Peyer's patch (tissue), 4 donors: ENCODE data around the gene TMIE.

Experiments used
- POLR2A ChIP-seq, 2 donors: fragments of 450-650 bp; IDR thresholded peaks; one replicate each; pipeline ENCODE4 v1.5.1; 2017; ENCODE audit warnings: antibody characterized with exemption in 2 of 2, mild to moderate bottlenecking in 2 of 2, moderate library complexity in 2 of 2
- TF ChIP-seq, protein P1 (sequence below), 6 experiments: fragments of 450-650 bp in 4 of 6; fragments of 200-600 bp in 2 of 6; sonication (generic) in 1 of 6; IDR thresholded peaks; one replicate each; pipeline ENCODE4 v1.5.1; 2017 to 2019; ENCODE audit warnings: antibody characterized with exemption in 6 of 6, mild to moderate bottlenecking in 3 of 6, moderate library complexity in 1 of 6

DNA sequence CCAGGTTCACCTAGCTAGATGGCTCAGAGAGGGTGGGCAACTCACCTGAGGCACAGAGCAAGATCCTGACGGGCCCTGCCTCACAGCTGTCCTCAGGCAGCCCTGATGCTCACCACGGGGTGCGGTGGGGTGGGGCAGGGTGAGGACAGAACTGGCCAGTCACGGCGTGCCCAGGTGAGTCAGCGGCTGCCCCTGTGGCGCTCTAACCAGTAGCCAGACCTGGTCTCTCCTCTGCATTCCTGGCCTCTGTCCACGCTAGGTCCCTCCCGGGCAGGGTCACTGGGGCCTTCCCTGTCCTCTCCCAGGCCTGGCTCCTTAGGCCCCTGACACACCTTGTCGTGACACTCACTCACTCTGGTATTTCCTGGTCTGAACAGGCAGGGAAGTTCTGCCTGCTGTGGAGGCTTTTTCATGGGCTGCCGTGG lies 8.6 kb upstream of the TMIE start:
- TF ChIP-seq, protein P1, sequence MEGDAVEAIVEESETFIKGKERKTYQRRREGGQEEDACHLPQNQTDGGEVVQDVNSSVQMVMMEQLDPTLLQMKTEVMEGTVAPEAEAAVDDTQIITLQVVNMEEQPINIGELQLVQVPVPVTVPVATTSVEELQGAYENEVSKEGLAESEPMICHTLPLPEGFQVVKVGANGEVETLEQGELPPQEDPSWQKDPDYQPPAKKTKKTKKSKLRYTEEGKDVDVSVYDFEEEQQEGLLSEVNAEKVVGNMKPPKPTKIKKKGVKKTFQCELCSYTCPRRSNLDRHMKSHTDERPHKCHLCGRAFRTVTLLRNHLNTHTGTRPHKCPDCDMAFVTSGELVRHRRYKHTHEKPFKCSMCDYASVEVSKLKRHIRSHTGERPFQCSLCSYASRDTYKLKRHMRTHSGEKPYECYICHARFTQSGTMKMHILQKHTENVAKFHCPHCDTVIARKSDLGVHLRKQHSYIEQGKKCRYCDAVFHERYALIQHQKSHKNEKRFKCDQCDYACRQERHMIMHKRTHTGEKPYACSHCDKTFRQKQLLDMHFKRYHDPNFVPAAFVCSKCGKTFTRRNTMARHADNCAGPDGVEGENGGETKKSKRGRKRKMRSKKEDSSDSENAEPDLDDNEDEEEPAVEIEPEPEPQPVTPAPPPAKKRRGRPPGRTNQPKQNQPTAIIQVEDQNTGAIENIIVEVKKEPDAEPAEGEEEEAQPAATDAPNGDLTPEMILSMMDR (IDR thresholded peaks at IDR 0.05) = no peak
- TF ChIP-seq POLR2A (IDR thresholded peaks at IDR 0.05) = peak; percentile 78 to 82
